GM12872 (cell line): ENCODE results near the gene FIZ1.

Experiments used
- CTCF ChIP-seq: IDR thresholded peaks from 3 replicates; pipeline ENCODE4 v1.5.1; 2011; ENCODE audit warnings: low read depth, mild to moderate bottlenecking, low read length, moderate library complexity; ENCODE audit not compliant: insufficient read depth

Gene FIZ1

GRCh38 chr19:55606817-55607216, 7.5 kb upstream of the FIZ1 start:
- no peak for TF ChIP-seq CTCF

GRCh38 chr19:55606471-55606787, 7.1 kb upstream of the FIZ1 start:
- TF ChIP-seq CTCF: no peak

- peak; percentile 77 for TF ChIP-seq CTCF
These were observed 6.5 kb upstream of the FIZ1 start, which contains the start of gene ZNF865 for GRCh38 chr19:55605637-55606470. Gene ZNF865, plus strand, starts transcription at chr19:55605647. Its CDS starts 7,972 bp downstream, at chr19:55613619.

GRCh38 chr19:55605207-55605636, 5.9 kb upstream of the FIZ1 start:
- TF ChIP-seq CTCF: no peak

GRCh38 chr19:55603581-55604292, 4.4 kb upstream of the FIZ1 start:
- no peak for TF ChIP-seq CTCF

GRCh38 chr19:55603115-55603514, 3.8 kb upstream of the FIZ1 start:
- no peak for TF ChIP-seq CTCF

GRCh38 chr19:55602104-55603001, 3.0 kb upstream of the FIZ1 start:
- no peak for TF ChIP-seq CTCF
